ENCODE results near the gene C6orf89.

DNA sequence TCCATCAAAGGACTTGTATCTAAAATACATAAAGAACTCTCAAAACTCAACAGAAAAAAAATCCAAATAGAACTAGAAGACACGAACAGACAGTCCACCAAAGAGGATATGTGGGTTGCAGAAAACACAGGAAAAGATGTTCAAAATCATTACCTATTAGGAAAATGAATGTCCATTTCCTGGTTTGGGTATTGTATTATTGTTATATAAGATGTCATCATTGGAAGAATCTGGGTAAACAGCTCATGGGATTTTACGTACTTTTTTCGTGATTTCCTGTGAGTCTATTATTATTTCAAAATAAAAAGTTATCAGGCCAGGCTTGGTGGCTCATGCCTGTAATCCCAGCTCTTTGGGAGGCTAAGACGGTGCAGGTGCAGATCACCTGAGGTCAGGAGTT, 59.5 kb downstream of the C6orf89 start:
- no peak for TF ChIP-seq CHD2 (IDR thresholded peaks at IDR 0.05; ENCODE audit: low read length, partially characterized antibody)
- no peak for TF ChIP-seq KDM1A (IDR thresholded peaks at IDR 0.05; ENCODE audit: low read depth)
- TF ChIP-seq, protein P1, sequence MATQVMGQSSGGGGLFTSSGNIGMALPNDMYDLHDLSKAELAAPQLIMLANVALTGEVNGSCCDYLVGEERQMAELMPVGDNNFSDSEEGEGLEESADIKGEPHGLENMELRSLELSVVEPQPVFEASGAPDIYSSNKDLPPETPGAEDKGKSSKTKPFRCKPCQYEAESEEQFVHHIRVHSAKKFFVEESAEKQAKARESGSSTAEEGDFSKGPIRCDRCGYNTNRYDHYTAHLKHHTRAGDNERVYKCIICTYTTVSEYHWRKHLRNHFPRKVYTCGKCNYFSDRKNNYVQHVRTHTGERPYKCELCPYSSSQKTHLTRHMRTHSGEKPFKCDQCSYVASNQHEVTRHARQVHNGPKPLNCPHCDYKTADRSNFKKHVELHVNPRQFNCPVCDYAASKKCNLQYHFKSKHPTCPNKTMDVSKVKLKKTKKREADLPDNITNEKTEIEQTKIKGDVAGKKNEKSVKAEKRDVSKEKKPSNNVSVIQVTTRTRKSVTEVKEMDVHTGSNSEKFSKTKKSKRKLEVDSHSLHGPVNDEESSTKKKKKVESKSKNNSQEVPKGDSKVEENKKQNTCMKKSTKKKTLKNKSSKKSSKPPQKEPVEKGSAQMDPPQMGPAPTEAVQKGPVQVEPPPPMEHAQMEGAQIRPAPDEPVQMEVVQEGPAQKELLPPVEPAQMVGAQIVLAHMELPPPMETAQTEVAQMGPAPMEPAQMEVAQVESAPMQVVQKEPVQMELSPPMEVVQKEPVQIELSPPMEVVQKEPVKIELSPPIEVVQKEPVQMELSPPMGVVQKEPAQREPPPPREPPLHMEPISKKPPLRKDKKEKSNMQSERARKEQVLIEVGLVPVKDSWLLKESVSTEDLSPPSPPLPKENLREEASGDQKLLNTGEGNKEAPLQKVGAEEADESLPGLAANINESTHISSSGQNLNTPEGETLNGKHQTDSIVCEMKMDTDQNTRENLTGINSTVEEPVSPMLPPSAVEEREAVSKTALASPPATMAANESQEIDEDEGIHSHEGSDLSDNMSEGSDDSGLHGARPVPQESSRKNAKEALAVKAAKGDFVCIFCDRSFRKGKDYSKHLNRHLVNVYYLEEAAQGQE (IDR thresholded peaks at IDR 0.05), result no peak
- TF ChIP-seq, protein P2, sequence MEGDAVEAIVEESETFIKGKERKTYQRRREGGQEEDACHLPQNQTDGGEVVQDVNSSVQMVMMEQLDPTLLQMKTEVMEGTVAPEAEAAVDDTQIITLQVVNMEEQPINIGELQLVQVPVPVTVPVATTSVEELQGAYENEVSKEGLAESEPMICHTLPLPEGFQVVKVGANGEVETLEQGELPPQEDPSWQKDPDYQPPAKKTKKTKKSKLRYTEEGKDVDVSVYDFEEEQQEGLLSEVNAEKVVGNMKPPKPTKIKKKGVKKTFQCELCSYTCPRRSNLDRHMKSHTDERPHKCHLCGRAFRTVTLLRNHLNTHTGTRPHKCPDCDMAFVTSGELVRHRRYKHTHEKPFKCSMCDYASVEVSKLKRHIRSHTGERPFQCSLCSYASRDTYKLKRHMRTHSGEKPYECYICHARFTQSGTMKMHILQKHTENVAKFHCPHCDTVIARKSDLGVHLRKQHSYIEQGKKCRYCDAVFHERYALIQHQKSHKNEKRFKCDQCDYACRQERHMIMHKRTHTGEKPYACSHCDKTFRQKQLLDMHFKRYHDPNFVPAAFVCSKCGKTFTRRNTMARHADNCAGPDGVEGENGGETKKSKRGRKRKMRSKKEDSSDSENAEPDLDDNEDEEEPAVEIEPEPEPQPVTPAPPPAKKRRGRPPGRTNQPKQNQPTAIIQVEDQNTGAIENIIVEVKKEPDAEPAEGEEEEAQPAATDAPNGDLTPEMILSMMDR (IDR thresholded peaks at IDR 0.05), result no peak
- no peak for TF ChIP-seq NR3C1 (IDR thresholded peaks at IDR 0.05)
- TF ChIP-seq POLR2A (IDR thresholded peaks at IDR 0.05; ENCODE audit: low read length), result no peak
- TF ChIP-seq ESRRA (IDR thresholded peaks at IDR 0.05; ENCODE audit: borderline replicate concordance, low read length), result no peak
- no peak for TF ChIP-seq HMGXB4 (CRISPR knock-in tag; IDR thresholded peaks at IDR 0.05; ENCODE audit: borderline replicate concordance)
- no peak for TF ChIP-seq EP300 (IDR thresholded peaks at IDR 0.05)
- TF ChIP-seq NFE2L2 (conservative IDR thresholded peaks at IDR 0.05; ENCODE audit: low read length), result no peak
- TF ChIP-seq NPAS2 (CRISPR knock-in tag; IDR thresholded peaks at IDR 0.05; ENCODE audit: borderline replicate concordance), result no peak
- no peak for TF ChIP-seq RAD21 (conservative IDR thresholded peaks at IDR 0.05 in 1 of 2, IDR thresholded peaks at IDR 0.05 in 1 of 2)
- no peak for TF ChIP-seq BHLHE40 (IDR thresholded peaks at IDR 0.05; ENCODE audit: low read depth, low read length)
